Measurements from ENCODE around the gene MTMR4.

- TF ChIP-seq CTCF (IDR thresholded peaks at IDR 0.05) = no peak
- no peak for TF ChIP-seq POLR2A (IDR thresholded peaks at IDR 0.05)
- TF ChIP-seq EP300 (IDR thresholded peaks at IDR 0.05) = no peak
Measured at GRCh38 chr17:58557981-58558380, 43.5 kb upstream of the MTMR4 start.

All from tibial nerve (tissue), 4 donors.